ENCODE measurements around the gene FILIP1. TPM values are rescaled to one million over a fixed set of nuclear protein-coding genes. Genes with fewer than 3 reads are reported as not detected.

FILIP1 gene
- total and polyA plus RNA-seq, 2 of the 4 experiments (the other 2 are of a cell fraction), result under 0.01 to 0.03 TPM

DNA sequence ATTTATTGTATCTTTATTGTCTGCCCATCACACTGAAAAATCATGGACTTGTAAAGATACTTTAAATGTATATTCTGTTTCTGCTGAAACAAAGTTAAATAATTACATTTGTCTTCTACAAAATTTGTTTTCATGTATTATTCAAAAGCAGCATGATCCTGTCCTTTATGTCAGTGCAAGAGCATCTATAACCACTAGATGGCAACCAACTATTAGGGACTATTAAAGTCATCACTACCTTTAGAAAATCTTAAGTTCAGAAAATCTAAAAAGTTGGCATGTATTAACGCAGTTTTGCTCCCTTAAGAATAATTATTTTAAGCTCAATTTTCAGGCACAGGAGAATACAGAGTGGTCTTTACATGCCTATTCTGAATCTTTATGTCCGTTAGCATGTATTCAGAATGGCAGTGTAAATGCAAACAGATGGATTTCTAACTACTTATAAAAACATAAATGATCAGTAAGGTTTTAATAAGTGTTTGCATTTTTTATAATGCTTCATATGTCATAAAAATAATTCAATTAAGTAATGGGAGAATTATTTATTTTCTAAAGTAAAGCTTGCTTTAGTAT is 226.8 kb downstream of the FILIP1 start:
- DNase-seq (peak; percentile 76), ATAC-seq (ENCODE audit: low read depth) (peak; percentile 67)
- H3K56ac ChIP-seq (ENCODE audit: extremely low read depth, insufficient read depth, low read length), result no peak overlapping the region
- WGBS, 2 experiments (ENCODE audit: extremely low coverage in 2 of 2, insufficient read length in 1 of 2), result no CpG with 5 or more reads among the region's 2 CpGs
- no peak overlapping the region for H2BK20ac ChIP-seq (ENCODE audit: low read depth, low read length)
- H2BK5ac ChIP-seq (ENCODE audit: low read depth, low read length, poor library complexity, severe bottlenecking), result peak overlapping the region; percentile 81
- H3K4me3 ChIP-seq (ENCODE audit: insufficient read depth, low read depth, low read length), result no peak overlapping the region
- TF ChIP-seq, protein P1, sequence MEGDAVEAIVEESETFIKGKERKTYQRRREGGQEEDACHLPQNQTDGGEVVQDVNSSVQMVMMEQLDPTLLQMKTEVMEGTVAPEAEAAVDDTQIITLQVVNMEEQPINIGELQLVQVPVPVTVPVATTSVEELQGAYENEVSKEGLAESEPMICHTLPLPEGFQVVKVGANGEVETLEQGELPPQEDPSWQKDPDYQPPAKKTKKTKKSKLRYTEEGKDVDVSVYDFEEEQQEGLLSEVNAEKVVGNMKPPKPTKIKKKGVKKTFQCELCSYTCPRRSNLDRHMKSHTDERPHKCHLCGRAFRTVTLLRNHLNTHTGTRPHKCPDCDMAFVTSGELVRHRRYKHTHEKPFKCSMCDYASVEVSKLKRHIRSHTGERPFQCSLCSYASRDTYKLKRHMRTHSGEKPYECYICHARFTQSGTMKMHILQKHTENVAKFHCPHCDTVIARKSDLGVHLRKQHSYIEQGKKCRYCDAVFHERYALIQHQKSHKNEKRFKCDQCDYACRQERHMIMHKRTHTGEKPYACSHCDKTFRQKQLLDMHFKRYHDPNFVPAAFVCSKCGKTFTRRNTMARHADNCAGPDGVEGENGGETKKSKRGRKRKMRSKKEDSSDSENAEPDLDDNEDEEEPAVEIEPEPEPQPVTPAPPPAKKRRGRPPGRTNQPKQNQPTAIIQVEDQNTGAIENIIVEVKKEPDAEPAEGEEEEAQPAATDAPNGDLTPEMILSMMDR (conservative IDR thresholded peaks at IDR 0.05; ENCODE audit: low read depth, low read length), result peak; percentile 83
- TF ChIP-seq MAZ (IDR thresholded peaks at IDR 0.05; ENCODE audit: borderline replicate concordance, low read depth, low read length) (no peak), RAD21 (IDR thresholded peaks at IDR 0.05; ENCODE audit: low read length) (peak; percentile 85), SMC3 (IDR thresholded peaks at IDR 0.05; ENCODE audit: low read depth, low read length) (peak; percentile 88)
- H3K27ac ChIP-seq (ENCODE audit: insufficient read depth, low read length), result no peak overlapping the region
- intact Hi-C loops (cut with micrococcal nuclease), result loop anchor here (1.0 kb wide), 1 partner anchor 259 kb away; no protein-coding TSS in a partner anchor
- no peak overlapping the region for H4K5ac ChIP-seq (ENCODE audit: low read depth, low read length)
- no peaks in the 10 kb centered on the region for H3K27me3 ChIP-seq (ENCODE audit: control insufficient read depth, insufficient read depth, low read length)
- H3K9ac ChIP-seq (ENCODE audit: low read depth, low read length), result no peak overlapping the region
- no peak overlapping the region for H4K8ac ChIP-seq (ENCODE audit: low read depth in 2 of 2, low read length in 2 of 2)
- ChIA-PET POLR2A (ENCODE audit: unreplicated experiment) (no interaction called here), CTCF (interaction anchor here (0.8 to 2.4 kb wide), 7 partner anchors 9 to 261 kb away, joined by 3 to 13 read pairs (median 4); partner anchors contain the start of gene TMEM30A)
- no peak overlapping the region for H3K18ac ChIP-seq (ENCODE audit: low read depth, low read length)
- H4K91ac ChIP-seq (ENCODE audit: insufficient read depth, low read depth, low read length), result no peak overlapping the region
- no TSS peak for BruUV-seq (replicated peaks)
- H2BK15ac ChIP-seq (ENCODE audit: low read depth, low read length), result no peak overlapping the region
- H2AK5ac ChIP-seq (ENCODE audit: low read depth, low read length), result no peak overlapping the region
- dilution Hi-C loops (cut with HindIII; ENCODE audit: low sequenced_read_pairs, unreplicated experiment), result no loop called here
- no peak overlapping the region for H3K4me2 ChIP-seq (ENCODE audit: low read depth, low read length)
- H3K9me3 ChIP-seq (ENCODE audit: control insufficient read depth, insufficient read depth, low read length), result no peaks in the 10 kb centered on the region
- no peak overlapping the region for H3K23ac ChIP-seq (ENCODE audit: low read depth, low read length)
- H3K4me1 ChIP-seq (ENCODE audit: control insufficient read depth, insufficient read depth, low read length), result peaks cover 11% of the 10 kb centered on the region
- no peak overlapping the region for H3K14ac ChIP-seq (replicated peaks; ENCODE audit: low read depth, low read length)
- H2AK9ac ChIP-seq (replicated peaks; ENCODE audit: low read depth, low read length, poor library complexity), result no peak overlapping the region
- H3K36me3 ChIP-seq (ENCODE audit: control insufficient read depth, insufficient read depth, low read length), result peaks cover 17% of the 10 kb centered on the region
- H3K79me1 ChIP-seq (ENCODE audit: low read depth in 1 of 2, low read length in 2 of 2), result peaks cover 19 to 54% of the 10 kb centered on the region in 2 experiments
- H2AFZ ChIP-seq (replicated peaks; ENCODE audit: low read length, poor library complexity), result no peak overlapping the region
- no peak overlapping the region for H2BK120ac ChIP-seq (ENCODE audit: low read depth, low read length)
- H3K4ac ChIP-seq (ENCODE audit: low read depth, low read length), result no peak overlapping the region
- H3K9me1 ChIP-seq (ENCODE audit: insufficient read depth, low read length), result peaks cover 9% of the 10 kb centered on the region
- in situ Hi-C loops (cut with MboI; ENCODE audit: low sequenced_read_pairs), result loop anchor here (10.0 kb wide), 1 partner anchor 268 kb away; no protein-coding TSS in a partner anchor
- peaks cover 18% of the 10 kb centered on the region; the same call in 1 of the 2 replicates for H4K20me1 ChIP-seq (ENCODE audit: insufficient read depth, low read length)

Data from IMR-90 (cell line).